ENCODE results near the gene CCDC152.
"Not testable (repeated sequence)": the region's sequence is repeated elsewhere in the genome, so short reads cannot be mapped to it uniquely, and the experiment has no call there.

The CCDC152 gene

GRCh38 chr5:42756606-42757601, at the start of gene CCDC152:
Gene CCDC152 (plus strand): TSS chr5:42756818. CDS start chr5:42759122, 2,304 bp downstream.
- DNase-seq (ENCODE audit: low read depth in 2 of 2): peak; percentile 51 to 55

- DNase-seq (ENCODE audit: low read depth in 2 of 2): no peak
Observed at GRCh38 chr5:42715785-42716184, 40.8 kb upstream of the CCDC152 start.

- no peak for DNase-seq (ENCODE audit: low read depth in 2 of 2)
Observed at GRCh38 chr5:42718591-42718990, 38.0 kb upstream of the CCDC152 start.

- DNase-seq (ENCODE audit: low read depth in 2 of 2): no peak
Observed at GRCh38 chr5:42719034-42719433, 37.6 kb upstream of the CCDC152 start.

- no peak for DNase-seq (ENCODE audit: low read depth in 2 of 2)
Observed at GRCh38 chr5:42720251-42720650, 36.4 kb upstream of the CCDC152 start.

- DNase-seq (ENCODE audit: low read depth in 2 of 2): no peak
Observed at GRCh38 chr5:42721484-42721883, 35.1 kb upstream of the CCDC152 start.

GRCh38 chr5:42734531-42735058, 22.0 kb upstream of the CCDC152 start:
- DNase-seq (ENCODE audit: low read depth in 2 of 2): not testable (repeated sequence)

GRCh38 chr5:42740920-42741319, 15.7 kb upstream of the CCDC152 start:
- no peak for DNase-seq (ENCODE audit: low read depth in 2 of 2)

- no peak for DNase-seq (ENCODE audit: low read depth in 2 of 2)
Observed at GRCh38 chr5:42745426-42745825, 11.2 kb upstream of the CCDC152 start.

GRCh38 chr5:42745856-42746255, 10.8 kb upstream of the CCDC152 start:
- DNase-seq (ENCODE audit: low read depth in 2 of 2): no peak

GRCh38 chr5:42749020-42749419, 7.6 kb upstream of the CCDC152 start:
- DNase-seq (ENCODE audit: low read depth in 2 of 2): no peak

GRCh38 chr5:42750507-42750906, 6.1 kb upstream of the CCDC152 start:
- DNase-seq (ENCODE audit: low read depth in 2 of 2): no peak

- no peak for DNase-seq (ENCODE audit: low read depth in 2 of 2)
Observed at GRCh38 chr5:42751044-42751443, 5.6 kb upstream of the CCDC152 start.

- DNase-seq (ENCODE audit: low read depth in 2 of 2): no peak
Observed at GRCh38 chr5:42753099-42753498, 3.5 kb upstream of the CCDC152 start.

- no peak for DNase-seq (ENCODE audit: low read depth in 2 of 2)
Observed at GRCh38 chr5:42759456-42759855, 2.8 kb downstream of the CCDC152 start.

- no peak for DNase-seq (ENCODE audit: low read depth in 2 of 2)
Observed at GRCh38 chr5:42760426-42760825, 3.8 kb downstream of the CCDC152 start.

- DNase-seq (ENCODE audit: low read depth in 2 of 2): no peak
Observed at GRCh38 chr5:42761791-42762190, 5.2 kb downstream of the CCDC152 start.

- DNase-seq (ENCODE audit: low read depth in 2 of 2): no peak
Observed at GRCh38 chr5:42767491-42768105, 11.0 kb downstream of the CCDC152 start.

- DNase-seq (ENCODE audit: low read depth in 2 of 2): no peak
Observed at GRCh38 chr5:42768106-42768504, 11.5 kb downstream of the CCDC152 start.

GRCh38 chr5:42770003-42770402, 13.4 kb downstream of the CCDC152 start:
- no peak for DNase-seq (ENCODE audit: low read depth in 2 of 2)

- no peak for DNase-seq (ENCODE audit: low read depth in 2 of 2)
Observed at GRCh38 chr5:42772265-42772993, 15.8 kb downstream of the CCDC152 start.

- DNase-seq (ENCODE audit: low read depth in 2 of 2): no peak
Observed at GRCh38 chr5:42779083-42779482, 22.5 kb downstream of the CCDC152 start.

All from stimulated activated CD4-positive, alpha-beta T cell treated with anti-CD3 and anti-CD28 coated beads, Interleukin-15, amount 100 ng/mL, for 48 hours (primary cell).